SHP77 treated with DMSO at 0.1 percent for 48 hours (cell line): ENCODE measurements around the gene RGS7.
A peak's percentile ranks its signal among the peaks of the same experiment; 100 is the strongest.
"Not testable (repeated sequence)": the region's sequence is repeated elsewhere in the genome, so short reads cannot be mapped to it uniquely, and the experiment has no call there.

ENCODE experiments used
- DNase-seq: peaks from one replicate; lab custom pipeline; 2025; lab: John Stamatoyannopoulos, UW

The RGS7 gene

DNA sequence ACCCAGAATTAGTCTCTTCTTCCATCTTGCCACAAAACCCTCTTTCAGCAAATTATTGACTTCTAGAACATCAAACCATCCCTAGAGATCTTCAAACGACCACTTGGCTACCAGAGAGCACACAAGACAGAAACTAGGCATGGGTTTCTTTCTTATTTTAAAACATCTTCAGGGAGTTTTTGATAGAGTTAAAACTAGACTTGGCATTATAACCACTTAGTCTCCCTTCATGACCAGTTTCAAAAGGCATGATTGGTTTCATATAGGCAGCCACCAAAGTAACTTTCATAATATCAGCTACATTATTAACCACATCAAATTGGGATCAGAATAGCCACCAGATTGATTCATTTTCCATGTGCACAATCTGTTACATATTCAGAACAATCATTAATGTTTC is 376.7 kb downstream of the RGS7 start:
- DNase-seq: no peak

DNA sequence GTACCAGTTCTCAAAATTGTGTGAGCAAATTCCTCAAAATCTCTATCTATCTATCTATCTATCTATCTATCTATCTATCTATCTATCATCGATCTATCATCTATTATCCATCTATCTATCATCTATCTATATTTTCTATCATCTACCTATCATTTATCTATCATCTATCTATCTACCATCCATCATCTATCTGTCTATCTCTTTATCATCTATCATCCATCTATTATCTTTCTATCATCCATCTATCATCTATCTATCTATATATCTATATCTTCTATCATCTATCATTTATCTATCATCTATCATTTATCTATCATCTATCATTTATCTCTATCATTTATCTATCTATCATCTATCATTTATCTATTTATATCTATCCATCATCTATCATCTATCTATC is 380.3 kb downstream of the RGS7 start:
- no peak for DNase-seq

DNA sequence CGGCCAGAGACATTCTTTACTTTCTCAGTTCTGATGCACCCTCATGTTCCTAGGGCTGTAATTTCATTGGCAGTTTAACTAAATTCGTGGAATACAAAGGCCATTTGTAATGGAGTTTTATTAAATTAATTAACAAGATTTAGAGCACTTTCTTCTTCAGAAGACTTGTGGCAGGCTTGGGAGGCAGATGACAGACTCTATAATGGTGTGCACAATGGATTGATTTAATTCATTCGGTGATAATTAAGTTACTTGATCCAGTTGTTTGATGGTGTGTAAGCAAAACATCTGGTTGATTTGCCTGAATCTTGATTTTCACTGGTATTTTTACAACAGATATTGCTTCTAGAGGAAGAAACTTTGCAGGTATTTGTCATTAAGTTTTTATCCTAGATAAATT is 383.1 kb downstream of the RGS7 start:
- DNase-seq: no peak

DNA sequence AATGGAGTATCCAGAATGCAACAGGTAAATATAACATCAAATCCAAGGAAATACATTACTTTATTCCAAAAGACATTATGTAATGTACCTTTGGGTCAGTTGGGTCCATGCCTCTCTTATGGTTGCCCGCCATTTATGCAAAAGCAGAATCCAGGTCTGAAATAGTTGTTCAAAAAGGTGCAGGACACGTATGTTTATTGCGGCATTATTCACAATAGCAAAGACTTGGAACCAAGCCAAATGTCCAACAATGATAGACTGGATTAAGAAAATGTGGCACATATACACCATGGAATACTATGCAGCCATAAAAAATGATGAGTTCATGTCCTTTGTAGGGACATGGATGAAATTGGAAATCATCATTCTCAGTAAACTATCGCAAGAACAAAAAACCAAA is 384.9 kb downstream of the RGS7 start:
- DNase-seq: not testable (repeated sequence)

DNA sequence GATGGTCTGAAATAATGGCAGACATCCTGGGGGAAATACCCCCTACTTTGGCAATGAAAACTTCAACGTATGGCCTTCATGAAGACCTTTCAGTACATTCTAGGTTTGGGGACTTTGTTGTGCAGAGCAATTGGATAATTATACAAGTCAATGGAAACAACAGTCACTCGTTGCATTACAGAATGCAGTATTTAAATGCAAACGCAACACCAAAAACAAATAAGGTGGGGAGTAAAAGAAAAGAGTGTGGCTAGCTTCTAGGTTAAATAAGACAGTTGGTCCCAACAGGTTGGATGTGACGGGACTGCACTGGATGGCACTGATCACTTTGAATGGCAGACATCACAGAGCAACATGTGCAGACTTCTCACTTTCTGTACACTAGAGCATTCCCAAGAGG is 386.8 kb downstream of the RGS7 start:
- DNase-seq: no peak

DNA sequence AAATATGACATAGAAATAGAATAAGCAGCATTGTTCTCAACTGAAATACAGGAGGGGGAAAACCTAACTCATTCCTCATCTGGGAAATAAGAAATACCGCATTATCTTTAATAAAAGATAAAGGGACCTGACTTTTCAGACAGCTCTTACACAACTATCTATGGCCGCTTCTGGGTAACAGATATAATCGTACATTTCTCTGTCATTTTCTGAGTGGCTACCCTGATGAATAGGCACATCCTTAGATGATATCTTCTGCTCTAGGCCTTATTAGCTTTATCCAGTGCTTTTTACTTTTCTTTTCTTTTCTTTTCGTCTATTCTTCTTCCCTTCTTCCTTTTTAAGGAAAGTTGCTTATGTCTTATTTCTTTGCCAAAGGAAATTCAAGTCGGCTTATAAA is 388.1 kb downstream of the RGS7 start:
- DNase-seq: no peak

DNA sequence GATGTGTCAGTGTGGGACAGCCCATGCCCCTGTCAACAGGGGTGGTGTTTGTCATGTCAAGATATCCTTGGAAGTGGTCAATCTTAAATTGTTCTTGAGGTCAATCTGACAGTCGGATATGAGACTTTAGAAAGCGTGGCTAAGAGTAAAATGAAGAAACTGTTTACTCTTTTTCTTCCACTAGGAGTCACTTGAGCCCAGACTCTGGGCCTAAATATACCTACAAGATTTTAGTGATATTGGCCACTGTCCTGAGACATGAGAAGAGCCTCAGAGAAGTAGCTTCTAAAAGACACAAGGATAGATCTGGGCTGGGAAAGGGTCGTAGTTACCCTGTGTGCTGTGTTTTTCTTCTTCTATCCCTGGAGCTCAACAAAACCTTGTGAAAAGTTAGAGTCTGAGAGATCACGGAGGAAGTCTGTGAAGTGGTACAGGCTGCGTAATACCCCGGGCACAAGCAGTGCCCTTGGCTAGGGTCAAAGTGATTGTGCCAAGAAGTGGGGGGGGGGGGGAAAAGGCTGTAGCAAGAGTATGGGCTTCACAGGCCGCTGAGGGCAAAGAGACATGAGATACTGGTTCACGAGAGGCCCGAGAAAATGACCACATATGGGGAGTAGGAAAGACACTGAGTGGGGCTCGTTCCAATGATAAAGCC is 389.8 kb downstream of the RGS7 start:
- no peak for DNase-seq

DNA sequence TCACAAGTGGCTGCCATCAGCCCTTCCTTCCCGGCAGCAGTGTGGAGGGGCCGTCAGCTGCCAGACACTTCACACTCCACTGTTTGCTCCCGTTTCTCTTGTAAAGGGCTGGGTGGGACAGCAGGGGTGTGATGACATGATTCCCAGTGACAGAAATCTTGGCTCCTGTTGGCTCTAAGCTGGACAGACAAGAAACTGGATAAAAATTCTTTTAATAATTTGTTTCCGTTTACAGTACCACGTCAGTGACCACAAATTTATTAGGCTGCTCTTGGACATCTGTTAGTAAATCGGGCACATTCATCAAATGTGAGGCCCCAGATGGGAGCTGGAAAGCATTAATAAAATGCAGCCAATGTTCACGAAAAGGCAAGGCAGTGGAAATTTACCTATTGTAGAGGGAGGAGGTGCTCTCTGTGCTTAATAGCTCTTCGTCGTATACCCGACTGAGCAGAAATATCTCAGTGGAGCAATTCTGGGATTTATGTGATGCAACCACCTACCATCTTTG is 391.4 kb downstream of the RGS7 start:
- peak; percentile 71 for DNase-seq

DNA sequence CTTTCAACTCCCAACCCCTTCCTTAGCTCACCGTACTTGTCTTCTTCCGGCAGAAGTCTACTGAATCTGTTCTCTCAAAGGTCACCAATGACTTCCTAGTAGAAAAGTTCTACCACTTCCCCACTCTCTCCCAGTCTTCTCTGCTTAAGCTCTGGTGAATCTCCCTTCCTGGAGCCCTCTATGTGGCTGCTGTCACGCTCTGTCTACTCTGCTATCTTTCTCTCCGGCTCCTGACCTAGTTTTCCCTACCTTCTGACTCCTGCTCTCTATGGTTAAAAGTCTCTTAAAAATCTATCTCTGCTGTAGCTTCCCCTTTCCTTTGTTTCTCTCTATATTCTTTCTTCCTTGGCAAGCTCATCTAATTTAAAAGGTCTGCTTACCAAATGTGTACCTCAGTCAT is 394.9 kb downstream of the RGS7 start:
- DNase-seq: no peak

DNA sequence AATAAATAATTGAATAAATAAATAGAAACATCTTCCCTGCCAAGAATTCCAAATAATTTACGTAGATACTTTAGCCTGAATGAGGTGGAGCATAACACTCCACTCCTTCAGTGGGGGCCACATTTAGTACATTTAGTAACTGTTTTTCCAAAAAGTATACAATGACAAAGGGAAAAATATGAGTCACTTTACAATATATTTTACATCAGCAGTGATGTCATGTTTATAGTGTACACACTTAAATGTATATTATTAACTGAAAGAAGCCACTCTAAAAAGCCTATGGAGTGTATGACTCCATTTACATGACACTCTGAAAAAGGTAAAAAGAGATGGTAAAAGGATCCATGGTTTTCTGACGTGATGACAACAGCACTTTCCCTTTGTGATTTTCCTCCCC is 400.6 kb downstream of the RGS7 start:
- DNase-seq: no peak

DNA sequence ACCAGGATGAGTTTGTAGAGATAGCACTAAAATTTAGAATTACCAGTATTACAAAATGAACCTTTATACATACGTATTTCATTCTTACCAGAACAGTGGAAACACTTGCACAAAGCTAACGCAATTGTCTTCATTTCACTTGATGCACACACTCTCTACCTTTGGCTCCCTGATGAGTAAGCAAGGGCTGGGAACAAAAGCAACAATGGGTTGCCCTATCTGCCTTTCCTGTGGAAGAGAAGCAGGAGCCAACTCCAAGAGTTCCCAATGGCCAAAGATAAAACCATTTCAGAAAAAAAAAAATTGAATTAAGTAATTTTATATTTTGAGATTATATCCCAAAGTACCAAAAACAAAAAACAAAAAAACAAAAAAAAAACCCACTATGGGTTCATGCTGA is 401.0 kb downstream of the RGS7 start:
- no peak for DNase-seq

DNA sequence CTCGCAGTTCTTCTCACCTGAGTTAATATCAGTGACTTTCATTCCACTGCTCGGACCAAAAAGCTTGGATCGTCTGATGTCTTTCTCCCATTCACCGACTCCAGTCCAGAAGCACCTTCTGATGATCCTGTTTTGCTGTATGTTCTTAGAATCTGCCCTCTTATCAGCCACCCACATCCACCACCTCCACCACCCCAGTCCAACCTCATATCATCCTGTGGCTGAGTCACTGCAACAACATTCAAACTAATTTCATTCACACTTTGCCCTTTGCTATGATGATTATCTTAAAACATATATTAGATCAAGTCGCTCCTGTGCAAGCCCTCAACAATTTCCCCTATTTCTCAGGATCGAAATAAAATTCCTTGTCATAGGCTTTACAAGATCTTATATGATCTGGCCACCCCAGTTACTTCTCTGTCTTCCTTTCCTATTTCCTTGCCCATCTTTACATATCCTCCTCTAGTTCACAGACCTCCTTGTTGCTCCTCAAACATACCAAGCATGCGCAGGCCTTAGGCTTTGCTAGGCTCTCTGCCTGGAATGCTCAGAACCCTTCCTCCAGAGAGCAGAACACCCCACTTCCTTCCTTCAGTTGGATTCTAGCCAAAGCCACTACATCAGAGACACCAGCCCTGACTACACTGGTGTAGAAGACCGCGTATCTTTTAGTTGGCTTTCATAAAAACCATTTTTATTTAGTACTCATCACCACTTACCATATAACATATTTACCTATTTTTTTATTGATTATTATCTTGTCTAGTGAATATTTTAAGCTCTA is 409.4 kb downstream of the RGS7 start:
- DNase-seq: no peak

DNA sequence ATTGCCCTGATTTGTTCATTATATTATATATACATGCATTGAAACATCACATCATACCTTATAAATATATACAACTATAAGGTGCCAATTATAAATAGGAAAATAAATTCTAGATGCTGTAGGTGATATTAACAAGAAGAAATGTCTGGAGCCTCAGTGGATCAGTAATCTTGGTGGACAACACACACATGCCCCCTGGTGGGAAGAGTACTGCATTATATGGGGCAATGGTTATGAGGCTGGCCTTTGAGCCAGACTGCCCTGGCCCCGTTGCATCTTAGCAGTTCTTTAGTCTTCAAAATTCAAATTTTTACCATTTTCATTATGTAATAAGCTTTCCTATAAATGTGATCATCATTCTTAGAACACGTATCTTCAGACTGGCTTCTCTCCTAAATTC is 410.1 kb downstream of the RGS7 start:
- no peak for DNase-seq

DNA sequence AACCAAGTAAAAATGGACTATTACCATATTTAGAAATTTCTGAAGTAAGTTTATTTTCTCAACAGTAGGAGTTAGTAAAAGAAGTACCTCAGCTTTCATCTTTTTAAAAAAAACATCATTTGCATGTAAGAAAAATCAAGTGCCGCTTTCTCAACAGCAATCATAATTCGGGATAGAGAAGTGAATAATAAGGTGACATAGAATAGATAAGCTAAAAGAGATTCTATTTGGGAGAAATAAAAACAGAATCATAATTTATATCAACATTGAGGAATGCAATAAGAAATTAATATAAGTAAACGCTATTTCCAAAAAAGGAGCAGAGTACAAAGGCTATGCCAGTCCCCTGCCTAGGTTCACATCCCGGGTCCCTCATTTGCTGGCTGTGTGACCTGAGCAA is 414.1 kb downstream of the RGS7 start:
- no peak for DNase-seq

DNA sequence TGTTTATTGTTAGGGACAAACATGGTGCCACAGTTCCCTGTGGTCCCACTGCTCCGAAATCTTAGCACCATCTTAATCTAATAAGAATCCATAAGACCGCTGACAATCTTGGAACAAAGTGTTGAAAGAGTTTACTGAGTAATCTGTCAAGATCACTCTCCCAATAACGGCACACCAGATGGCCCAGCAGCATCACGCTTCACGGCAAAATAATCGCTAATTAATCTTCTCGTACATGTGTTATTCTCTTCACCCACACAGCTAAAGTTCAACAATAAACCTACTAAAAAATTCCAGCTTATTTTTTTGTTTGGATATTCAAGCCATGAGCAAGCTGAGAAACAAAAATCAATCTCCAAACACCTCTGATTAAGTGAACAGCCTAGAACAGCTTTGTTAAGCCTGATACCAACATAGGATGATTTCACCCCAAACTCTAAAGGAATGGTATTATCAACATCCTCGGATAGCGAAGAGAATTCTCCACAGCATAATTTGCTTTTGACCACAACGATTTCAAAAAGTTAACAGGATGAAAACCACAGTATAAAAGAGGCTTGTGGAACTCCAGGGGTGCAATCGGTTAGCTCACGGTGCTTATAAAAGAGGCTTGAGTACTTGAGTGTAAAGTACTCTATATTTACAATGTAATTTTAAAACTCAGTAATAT is 415.2 kb downstream of the RGS7 start:
- no peak for DNase-seq

DNA sequence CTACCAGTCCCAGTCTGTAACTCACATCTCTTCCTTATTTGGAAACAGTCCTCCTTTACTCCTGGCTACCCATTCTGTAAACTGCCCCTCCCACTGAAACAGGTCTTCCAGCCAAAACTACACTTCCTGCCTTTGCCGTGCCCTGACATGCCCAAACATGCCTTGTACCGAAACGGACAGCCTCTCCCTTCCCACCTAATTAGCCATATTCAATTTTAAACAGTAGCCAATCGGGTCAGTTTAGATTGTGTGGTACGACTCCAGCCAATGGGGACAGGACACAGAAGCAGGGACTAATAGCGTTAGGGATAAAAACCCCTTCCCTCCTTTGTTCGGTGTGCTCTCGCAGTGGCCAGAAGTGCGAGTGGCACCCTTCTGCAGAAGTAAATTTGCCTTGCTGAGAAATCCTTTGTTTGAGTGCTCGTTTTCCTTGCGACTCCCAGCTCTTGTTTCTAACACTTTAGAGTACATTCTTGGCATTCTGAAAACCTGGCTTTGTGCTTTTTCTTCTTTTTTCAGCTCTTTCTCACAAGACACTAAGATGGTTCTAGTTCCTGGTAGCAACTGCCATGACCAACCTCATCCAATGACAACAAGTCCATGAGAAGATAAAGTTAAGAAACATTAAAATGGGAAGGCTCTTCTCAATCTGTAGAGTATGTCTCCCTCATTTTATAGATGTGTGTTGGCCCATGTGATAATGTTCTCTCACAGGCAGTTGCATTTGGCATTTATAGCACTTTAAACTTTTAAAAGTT is 419.9 kb downstream of the RGS7 start:
- DNase-seq: no peak

DNA sequence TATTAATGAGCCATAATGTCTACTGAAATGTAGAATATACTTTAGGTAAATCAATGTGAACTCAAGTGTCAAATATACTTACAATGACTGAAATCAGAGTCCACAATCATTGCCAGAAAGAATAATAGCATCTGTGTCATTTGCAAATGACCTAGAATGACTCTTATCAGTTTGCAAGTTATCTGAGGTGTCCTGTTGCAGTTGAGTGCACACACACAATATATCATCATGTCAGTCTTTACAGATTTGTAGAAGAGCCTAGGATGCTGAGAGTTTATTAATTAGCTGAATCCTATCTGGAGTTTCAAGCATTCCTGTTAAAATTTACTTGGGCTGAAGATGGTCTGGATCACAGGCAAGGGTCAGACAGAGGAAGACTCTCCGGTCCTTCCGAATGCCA is 421.1 kb downstream of the RGS7 start:
- DNase-seq: no peak

DNA sequence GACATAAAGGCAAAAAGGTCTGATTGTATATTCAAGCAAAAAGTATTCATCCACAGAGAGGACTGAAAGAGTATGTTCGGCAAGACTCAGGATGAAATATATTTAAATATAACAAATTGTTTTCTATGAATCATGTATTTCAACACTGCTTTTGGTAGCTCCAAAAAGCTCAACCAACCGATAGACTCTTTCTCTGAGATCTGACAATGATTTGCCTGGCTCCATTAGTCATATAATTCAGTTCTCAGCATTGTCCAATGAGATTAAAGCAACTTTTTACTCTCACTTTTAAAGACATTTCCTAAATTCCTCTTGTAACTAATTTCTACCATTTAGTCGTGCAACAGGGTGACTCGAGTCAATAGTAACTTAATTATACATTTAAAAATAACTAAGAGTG is 426.0 kb downstream of the RGS7 start:
- DNase-seq: no peak

DNA sequence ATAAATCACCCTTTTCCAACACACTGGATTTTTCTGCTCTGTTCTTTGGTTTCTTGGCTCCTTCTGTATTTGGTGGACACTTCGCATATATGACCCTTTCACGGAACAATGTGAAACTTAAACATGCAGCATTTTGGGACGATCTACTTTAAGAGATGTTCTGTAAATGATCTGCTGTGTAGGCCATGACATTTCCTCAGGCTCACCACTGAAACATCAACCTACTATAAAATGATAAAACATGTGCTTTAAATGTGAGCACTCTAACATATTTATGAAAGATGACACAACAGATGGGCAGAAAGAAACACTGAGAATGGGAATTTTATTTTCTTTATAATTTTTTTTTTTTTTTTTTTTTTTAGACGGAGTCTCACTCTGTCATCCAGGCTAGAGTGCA is 428.7 kb downstream of the RGS7 start:
- DNase-seq: no peak

DNA sequence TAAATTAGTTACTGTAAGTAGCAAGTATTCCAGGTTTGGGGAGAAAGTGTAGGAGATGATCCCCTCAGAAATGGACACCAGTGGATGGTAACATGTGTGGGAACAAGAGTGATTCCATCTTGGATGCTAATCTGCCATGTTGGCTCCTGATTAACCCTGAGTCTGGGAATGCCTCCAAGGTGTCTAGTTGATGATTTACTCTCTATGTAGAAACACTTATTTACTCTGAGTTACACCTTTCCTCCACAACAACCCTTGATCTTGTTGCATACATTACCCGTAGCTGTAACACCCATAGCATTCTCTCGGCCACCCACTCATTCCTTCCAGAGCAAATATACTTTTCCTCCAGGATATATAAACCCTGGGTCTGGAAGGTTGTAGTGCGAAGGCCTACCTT is 429.2 kb downstream of the RGS7 start:
- DNase-seq: no peak

DNA sequence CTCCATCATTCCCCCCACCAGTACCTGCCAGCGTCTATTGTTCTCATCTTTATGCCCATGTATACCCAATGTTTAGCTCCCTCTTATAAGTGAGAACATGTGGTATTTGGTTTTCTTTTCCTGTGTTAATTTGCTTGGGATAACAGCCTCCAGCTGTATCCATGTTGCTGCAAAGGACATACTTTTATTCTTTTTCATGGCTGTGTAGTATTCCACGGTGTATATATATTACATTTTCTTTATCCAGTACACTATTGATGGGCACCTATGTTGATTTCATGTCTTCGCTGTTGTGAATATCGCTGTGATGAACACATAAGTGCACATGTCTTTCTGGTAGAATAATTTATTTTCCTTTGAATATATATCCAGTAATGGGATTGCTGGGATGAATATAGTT is 431.7 kb downstream of the RGS7 start:
- no peak for DNase-seq

DNA sequence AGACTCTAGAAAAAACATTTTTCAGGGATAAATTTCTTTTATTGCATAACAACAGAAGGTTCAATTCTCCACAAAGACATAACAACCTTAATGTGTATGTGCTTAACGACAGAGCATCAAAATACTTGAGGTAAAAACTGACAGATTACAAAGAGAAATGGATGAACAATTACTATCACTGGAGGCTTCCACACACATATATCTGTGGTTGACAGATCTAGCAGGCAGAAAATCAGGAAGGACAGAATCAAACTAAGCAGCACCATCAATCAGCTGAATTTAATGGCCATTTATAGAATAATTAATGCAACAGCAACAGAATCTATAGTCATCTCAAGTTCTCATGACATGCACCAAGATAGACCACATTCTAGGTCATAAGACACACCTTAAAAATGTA is 439.0 kb downstream of the RGS7 start:
- no peak for DNase-seq
